SK-N-DZ (cell line): ENCODE measurements around the gene PAIP2.
"Not testable (repeated sequence)": the region's sequence is repeated elsewhere in the genome, so short reads cannot be mapped to it uniquely, and the experiment has no call there.

Experiments used
- DNase-seq: peaks from one replicate; pipeline ENCODE4 v3.0.0-alpha.2; 2015; ENCODE audit warnings: low spot score

PAIP2 gene

GRCh38 chr5:139391570-139392323 is 50.1 kb downstream of the PAIP2 start:
- no peak for DNase-seq

GRCh38 chr5:139392324-139392677 is 50.6 kb downstream of the PAIP2 start:
- DNase-seq, result no peak

GRCh38 chr5:139392678-139393496 is 51.2 kb downstream of the PAIP2 start:
- DNase-seq, result peak; percentile 68

- no peak for DNase-seq
These were observed 52.0 kb downstream of the PAIP2 start for GRCh38 chr5:139393497-139394122.

- DNase-seq, result no peak
These were observed 52.5 kb downstream of the PAIP2 start for GRCh38 chr5:139394123-139394653.

GRCh38 chr5:139394654-139395566 is 53.3 kb downstream of the PAIP2 start, which contains the start of gene PROB1:
PROB1 (minus strand) TSS chr5:139395104; CDS start chr5:139395081, 23 bp downstream.
- DNase-seq, result no peak

- no peak for DNase-seq
These were observed 54.4 kb downstream of the PAIP2 start for GRCh38 chr5:139395844-139396640.

- no peak for DNase-seq
These were observed 55.0 kb downstream of the PAIP2 start for GRCh38 chr5:139396691-139397090.

GRCh38 chr5:139397921-139398320 is 56.3 kb downstream of the PAIP2 start:
- no peak for DNase-seq

GRCh38 chr5:139399501-139400121 is 58.0 kb downstream of the PAIP2 start:
- DNase-seq, result no peak

GRCh38 chr5:139401546-139401945 is 59.9 kb downstream of the PAIP2 start:
- no peak for DNase-seq

GRCh38 chr5:139402561-139403158 is 61.0 kb downstream of the PAIP2 start:
- peak; percentile 52 for DNase-seq

- no peak for DNase-seq
These were observed 61.7 kb downstream of the PAIP2 start for GRCh38 chr5:139403418-139403786.

GRCh38 chr5:139403787-139404483 is 62.3 kb downstream of the PAIP2 start, which contains the start of gene SPATA24:
SPATA24 (minus strand) TSS chr5:139404089; CDS start chr5:139404060, 29 bp downstream.
- DNase-seq, result peak; percentile 96

- DNase-seq, result peak; percentile 33
These were observed 62.8 kb downstream of the PAIP2 start for GRCh38 chr5:139404484-139404840.

GRCh38 chr5:139406963-139407362 is 65.3 kb downstream of the PAIP2 start:
- no peak for DNase-seq

- DNase-seq, result no peak
These were observed 65.9 kb downstream of the PAIP2 start for GRCh38 chr5:139407517-139407916.

GRCh38 chr5:139408191-139408590 is 66.5 kb downstream of the PAIP2 start:
- no peak for DNase-seq

- not testable (repeated sequence) for DNase-seq
These were observed 67.5 kb downstream of the PAIP2 start for GRCh38 chr5:139409116-139409515.
